ENCODE measurements around the gene DNM3. TPM values are rescaled to one million over a fixed set of nuclear protein-coding genes. Genes with fewer than 3 reads are reported as not detected.

Gene DNM3
- total and polyA plus RNA-seq, 2 experiments from 2014 or later: 0.11 to 1.4 TPM

GRCh38 chr1:171911506-171911905 is 70.2 kb downstream of the DNM3 start:
- no peaks in the 10 kb centered on the region for H3K27me3 ChIP-seq (replicated peaks; ENCODE audit: insufficient read depth)
- H2AFZ ChIP-seq: no peak overlapping the region
- H3K4me1 ChIP-seq (ENCODE audit: insufficient read depth): peaks cover 7% of the 10 kb centered on the region; the same call in 1 of the 2 replicates
- H4K20me1 ChIP-seq (ENCODE audit: insufficient read depth): no peaks in the 10 kb centered on the region
- no peaks in the 10 kb centered on the region for H3K79me2 ChIP-seq (ENCODE audit: insufficient read depth)
- in situ Hi-C loops (cut with MboI): no loop called here
- TF ChIP-seq EZH2phosphoT487 (IDR thresholded peaks at IDR 0.05; ENCODE audit: insufficient read depth, low read depth) (no peak), EZH2 (IDR thresholded peaks at IDR 0.05; ENCODE audit: insufficient read depth, poor library complexity, severe bottlenecking) (no peak)
- no peak overlapping the region for H3K27ac ChIP-seq
- WGBS, 2 experiments (ENCODE audit: low coverage in 1 of 2, low lambda C conversion rate in 2 of 2, missing lambda C conversion rate in 2 of 2): 97 to 98% methylated on average over 8 of the region's 8 CpGs
- H3K4me3 ChIP-seq: no peak overlapping the region
- no peak overlapping the region for H3K9ac ChIP-seq
- H3K36me3 ChIP-seq (ENCODE audit: low read depth): no peaks in the 10 kb centered on the region
- H3K9me2 ChIP-seq (ENCODE audit: insufficient read depth): no peaks in the 10 kb centered on the region
- H3F3A ChIP-seq (ENCODE audit: insufficient read depth): no peaks in the 10 kb centered on the region
- H3K4me2 ChIP-seq (ENCODE audit: unreplicated experiment): no peak overlapping the region
- H3K9me3 ChIP-seq (ENCODE audit: low read depth): no peaks in the 10 kb centered on the region
- DNase-seq: peak; percentile 18

GRCh38 chr1:171912509-171913175 is 71.3 kb downstream of the DNM3 start:
- H3K27me3 ChIP-seq (replicated peaks; ENCODE audit: insufficient read depth): no peaks in the 10 kb centered on the region
- no peaks in the 10 kb centered on the region for H3K9me2 ChIP-seq (ENCODE audit: insufficient read depth)
- 48% methylated on average over 2 of the region's 2 CpGs for WGBS, 2 experiments (ENCODE audit: low coverage in 1 of 2, low lambda C conversion rate in 2 of 2, missing lambda C conversion rate in 2 of 2)
- H3K27ac ChIP-seq: no peak overlapping the region
- no peaks in the 10 kb centered on the region for H4K20me1 ChIP-seq (ENCODE audit: insufficient read depth)
- H3K36me3 ChIP-seq (ENCODE audit: low read depth): no peaks in the 10 kb centered on the region
- H3K9me3 ChIP-seq (ENCODE audit: low read depth): no peaks in the 10 kb centered on the region
- no peak for DNase-seq
- H3K4me3 ChIP-seq: no peak overlapping the region
- no peak overlapping the region for H3K4me2 ChIP-seq (ENCODE audit: unreplicated experiment)
- TF ChIP-seq EZH2 (IDR thresholded peaks at IDR 0.05; ENCODE audit: insufficient read depth, poor library complexity, severe bottlenecking): no peak
- TF ChIP-seq EZH2phosphoT487 (IDR thresholded peaks at IDR 0.05; ENCODE audit: insufficient read depth, low read depth): no peak
- H3K4me1 ChIP-seq (ENCODE audit: insufficient read depth): peaks cover 7% of the 10 kb centered on the region; the same call in 1 of the 2 replicates
- H2AFZ ChIP-seq: no peak overlapping the region
- H3K9ac ChIP-seq: no peak overlapping the region
- in situ Hi-C loops (cut with MboI): no loop called here
- H3F3A ChIP-seq (ENCODE audit: insufficient read depth): no peaks in the 10 kb centered on the region
- no peaks in the 10 kb centered on the region for H3K79me2 ChIP-seq (ENCODE audit: insufficient read depth)

DNA sequence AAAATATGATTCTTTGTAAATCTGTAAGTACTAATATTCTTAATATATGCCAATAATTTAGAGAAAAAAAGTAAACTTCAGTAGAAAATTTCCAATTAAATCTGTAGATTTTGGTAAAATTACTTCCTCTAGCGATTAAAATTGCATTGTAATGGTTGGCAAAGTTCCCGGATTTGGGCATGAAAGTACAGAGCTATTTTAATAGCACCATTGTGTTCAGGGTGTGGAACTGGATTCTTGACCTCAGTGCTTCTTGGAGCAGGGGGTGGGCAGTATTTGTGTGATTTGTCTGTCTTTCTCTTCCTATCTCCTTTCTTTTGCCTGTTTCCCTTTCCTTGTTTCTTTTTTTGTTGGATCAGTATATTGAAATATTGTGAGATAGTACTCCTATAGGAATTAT is 72.1 kb downstream of the DNM3 start:
- in situ Hi-C loops (cut with MboI): no loop called here
- H3K27me3 ChIP-seq (replicated peaks; ENCODE audit: insufficient read depth): no peaks in the 10 kb centered on the region
- no peak overlapping the region for H3K27ac ChIP-seq
- H3K36me3 ChIP-seq (ENCODE audit: low read depth): no peaks in the 10 kb centered on the region
- H3K4me3 ChIP-seq: no peak overlapping the region
- H3K9me2 ChIP-seq (ENCODE audit: insufficient read depth): no peaks in the 10 kb centered on the region
- DNase-seq: peak; percentile 50
- no peak overlapping the region for H3K4me2 ChIP-seq (ENCODE audit: unreplicated experiment)
- no peaks in the 10 kb centered on the region for H3F3A ChIP-seq (ENCODE audit: insufficient read depth)
- WGBS, 2 experiments (ENCODE audit: low coverage in 1 of 2, low lambda C conversion rate in 2 of 2, missing lambda C conversion rate in 2 of 2): 3 to 5% methylated on average over 2 of the region's 2 CpGs
- peaks cover 7% of the 10 kb centered on the region; the same call in 1 of the 2 replicates for H3K4me1 ChIP-seq (ENCODE audit: insufficient read depth)
- no peak overlapping the region for H2AFZ ChIP-seq
- H4K20me1 ChIP-seq (ENCODE audit: insufficient read depth): no peaks in the 10 kb centered on the region
- no peak overlapping the region for H3K9ac ChIP-seq
- TF ChIP-seq EZH2phosphoT487 (IDR thresholded peaks at IDR 0.05; ENCODE audit: insufficient read depth, low read depth) (no peak), EZH2 (IDR thresholded peaks at IDR 0.05; ENCODE audit: insufficient read depth, poor library complexity, severe bottlenecking) (no peak)
- no peaks in the 10 kb centered on the region for H3K79me2 ChIP-seq (ENCODE audit: insufficient read depth)
- no peaks in the 10 kb centered on the region for H3K9me3 ChIP-seq (ENCODE audit: low read depth)

GRCh38 chr1:171916315-171916771 is 75.0 kb downstream of the DNM3 start:
- Histone ChIP-seq H3K4me2 (ENCODE audit: unreplicated experiment) (no peak overlapping the region), H3K36me3 (ENCODE audit: low read depth) (no peaks in the 10 kb centered on the region), H3K79me2 (ENCODE audit: insufficient read depth) (no peaks in the 10 kb centered on the region), H3K27me3 (replicated peaks; ENCODE audit: insufficient read depth) (no peaks in the 10 kb centered on the region), H3K4me3 (no peak overlapping the region), H3K27ac (no peak overlapping the region), H3K9me2 (ENCODE audit: insufficient read depth) (no peaks in the 10 kb centered on the region), H3K4me1 (ENCODE audit: insufficient read depth) (peaks cover 7% of the 10 kb centered on the region; the same call in 1 of the 2 replicates), H3K9ac (no peak overlapping the region), H3F3A (ENCODE audit: insufficient read depth) (no peaks in the 10 kb centered on the region), H4K20me1 (ENCODE audit: insufficient read depth) (no peaks in the 10 kb centered on the region), H3K9me3 (ENCODE audit: low read depth) (no peaks in the 10 kb centered on the region), H2AFZ (no peak overlapping the region)
- 55 to 60% methylated on average over 3 of the region's 3 CpGs for WGBS, 2 experiments (ENCODE audit: low coverage in 1 of 2, low lambda C conversion rate in 2 of 2, missing lambda C conversion rate in 2 of 2)
- no peak for TF ChIP-seq EZH2phosphoT487 (IDR thresholded peaks at IDR 0.05; ENCODE audit: insufficient read depth, low read depth)
- no peak for TF ChIP-seq EZH2 (IDR thresholded peaks at IDR 0.05; ENCODE audit: insufficient read depth, poor library complexity, severe bottlenecking)
- in situ Hi-C loops (cut with MboI): no loop called here
- no peak for DNase-seq

Measured in GM23248 (cell line).